ENCODE data around the gene PRKCQ.

GRCh38 chr10:6595499-6595898, 15.4 kb upstream of the PRKCQ start:
- TF ChIP-seq CTCF (IDR thresholded peaks at IDR 0.05), result no peak
- no peak for TF ChIP-seq EZH2 (IDR thresholded peaks at IDR 0.05)

Measured in neural progenitor cell (in vitro differentiated cells).